K562 (cell line): ENCODE results near the gene LRRC8E. TPM values are rescaled to one million over a fixed set of nuclear protein-coding genes. Genes with fewer than 3 reads are reported as not detected.
A peak's percentile ranks its signal among the peaks of the same experiment; 100 is the strongest.

ENCODE experiments used
- CEBPG ChIP-seq, 3 experiments: fragments of 200-800 bp in 1 of 3; sonication (Bioruptor generic) in 1 of 3; sonication (generic) in 1 of 3; formaldehyde crosslinking in 1 of 3; IDR thresholded peaks in 2 of 3; conservative IDR thresholded peaks in 1 of 3; 2 replicates each; pipeline versions ENCODE4 v1.6.1 to v1.8.0; 2016 to 2022; ENCODE audit warnings: missing compliant biosample characterization in 2 of 3, missing genetic modification characterization in 2 of 3, mild to moderate bottlenecking in 1 of 3, missing genetic modification reagents in 1 of 3
- HNRNPL ChIP-seq: fragments of 200-400 bp; formaldehyde crosslinking; IDR thresholded peaks from 2 replicates; pipeline ENCODE4 v1.6.1; 2017; ENCODE audit warnings: low read depth, mild to moderate bottlenecking, low read length
- L3MBTL2 ChIP-seq: fragments of 450-650 bp; IDR thresholded peaks from 2 replicates; pipeline ENCODE4 v1.6.1; 2016; ENCODE audit warnings: mild to moderate bottlenecking, moderate library complexity
- POLR2G ChIP-seq: fragments of 200-400 bp; formaldehyde crosslinking; IDR thresholded peaks from 2 replicates; pipeline ENCODE4 v1.6.1; 2017; ENCODE audit warnings: low read depth, mild to moderate bottlenecking, antibody characterized with exemption, low read length, moderate library complexity
- SPI1 ChIP-seq: IDR thresholded peaks from 2 replicates; pipeline ENCODE4 v1.6.1; 2011; ENCODE audit warnings: low read depth, low read length, control low read depth, borderline replicate concordance
- TAF1 ChIP-seq: IDR thresholded peaks from 2 replicates; pipeline ENCODE4 v1.6.1; 2011; ENCODE audit warnings: mild to moderate bottlenecking, low read length, moderate library complexity; ENCODE audit not compliant: insufficient read depth, control insufficient read depth, severe bottlenecking; ENCODE audit errors: extremely low read depth
- TBL1XR1 ChIP-seq, 2 experiments: IDR thresholded peaks; 2 replicates each; pipeline ENCODE4 v1.6.1; 2012; ENCODE audit warnings: improper control_type of control experiment in 2 of 2, low read length in 2 of 2, mild to moderate bottlenecking in 1 of 2
- XRCC3 ChIP-seq: fragments of 450-650 bp; IDR thresholded peaks from 2 replicates; pipeline ENCODE4 v1.6.1; 2017; ENCODE audit warnings: mild to moderate bottlenecking, moderate library complexity
- ZNF24 ChIP-seq: fragments of 450-650 bp; IDR thresholded peaks from 2 replicates; pipeline ENCODE4 v1.6.1; 2016
- ZNF76 ChIP-seq: fragments of 250-450 bp; sonication (Bioruptor Pico); IDR thresholded peaks from 2 replicates; pipeline ENCODE4 v1.4.0; 2020; ENCODE audit warnings: mild to moderate bottlenecking, moderate library complexity, borderline replicate concordance
- ZSCAN32 ChIP-seq: fragments of 450-650 bp; formaldehyde crosslinking; IDR thresholded peaks from 2 replicates; pipeline ENCODE4 v1.4.0; 2020; ENCODE audit warnings: mild to moderate bottlenecking, moderate library complexity
- polyA plus RNA-seq, 8 experiments: library from polyadenylated mRNA; depleted of rRNA in 4 of 8; stranded (reverse) in 5 of 8; unstranded in 3 of 8; fragments of >200 nt; fragmentation: Nextera tagmentation in 2 of 8; fragmentation: Illumina TruSeq in 1 of 8; extraction: Ambion mirVana in 2 of 8; extraction: Trizol in 1 of 8; gene quantifications; 2 replicates each; pipeline versions ENCODE4 v1.2.1 to v1.2.3, GENCODE V29; 2011 to 2014; ENCODE audit warnings: inconsistent platforms in 1 of 8, missing spikeins in 1 of 8
- total RNA-seq, 7 experiments: library from RNA; depleted of rRNA in 6 of 7; stranded (reverse); fragments of >200 nt in 6 of 7; fragmentation: Illumina TruSeq in 2 of 7; extraction: Trizol in 2 of 7; gene quantifications; 2 replicates each; pipeline versions ENCODE4 v1.2.1 to v1.2.3, GENCODE V29; 2011 to 2021; ENCODE audit warnings: low replicate concordance in 1 of 7
- TF ChIP-seq, protein P1 (sequence below): sonication (generic); formaldehyde crosslinking; IDR thresholded peaks from 2 replicates; pipeline ENCODE4 v1.9.0; 2022; ENCODE audit warnings: mild to moderate bottlenecking, missing genetic modification reagents
- TF ChIP-seq, protein P2 (sequence below): fragments of 250-450 bp; sonication (Bioruptor Pico); IDR thresholded peaks from 2 replicates; pipeline ENCODE4 v1.8.0; 2022; ENCODE audit warnings: moderate library complexity, mild to moderate bottlenecking, inconsistent platforms
- TF ChIP-seq, protein P3 (sequence below): fragments of 250-450 bp; sonication (Bioruptor Pico); IDR thresholded peaks from 2 replicates; pipeline ENCODE4 v1.9.0; 2021; ENCODE audit warnings: mild to moderate bottlenecking, inconsistent platforms
- TF ChIP-seq, protein P4 (sequence below): fragments of 250-450 bp; sonication (Bioruptor Pico); IDR thresholded peaks from 2 replicates; pipeline ENCODE4 v1.5.1; 2021; ENCODE audit warnings: mild to moderate bottlenecking
- TF ChIP-seq, protein P5 (sequence below): fragments of 250-450 bp; sonication (Bioruptor Pico); IDR thresholded peaks from 2 replicates; pipeline ENCODE4 v1.9.0; 2021; ENCODE audit warnings: mild to moderate bottlenecking

LRRC8E gene
- total and polyA plus RNA-seq, 9 of the 15 experiments (the other 6 are each of a cell fraction or from before 2014, with no cell fraction given) = 0.08 to 5.7 (median 3.5) TPM; not detected in 1

DNA sequence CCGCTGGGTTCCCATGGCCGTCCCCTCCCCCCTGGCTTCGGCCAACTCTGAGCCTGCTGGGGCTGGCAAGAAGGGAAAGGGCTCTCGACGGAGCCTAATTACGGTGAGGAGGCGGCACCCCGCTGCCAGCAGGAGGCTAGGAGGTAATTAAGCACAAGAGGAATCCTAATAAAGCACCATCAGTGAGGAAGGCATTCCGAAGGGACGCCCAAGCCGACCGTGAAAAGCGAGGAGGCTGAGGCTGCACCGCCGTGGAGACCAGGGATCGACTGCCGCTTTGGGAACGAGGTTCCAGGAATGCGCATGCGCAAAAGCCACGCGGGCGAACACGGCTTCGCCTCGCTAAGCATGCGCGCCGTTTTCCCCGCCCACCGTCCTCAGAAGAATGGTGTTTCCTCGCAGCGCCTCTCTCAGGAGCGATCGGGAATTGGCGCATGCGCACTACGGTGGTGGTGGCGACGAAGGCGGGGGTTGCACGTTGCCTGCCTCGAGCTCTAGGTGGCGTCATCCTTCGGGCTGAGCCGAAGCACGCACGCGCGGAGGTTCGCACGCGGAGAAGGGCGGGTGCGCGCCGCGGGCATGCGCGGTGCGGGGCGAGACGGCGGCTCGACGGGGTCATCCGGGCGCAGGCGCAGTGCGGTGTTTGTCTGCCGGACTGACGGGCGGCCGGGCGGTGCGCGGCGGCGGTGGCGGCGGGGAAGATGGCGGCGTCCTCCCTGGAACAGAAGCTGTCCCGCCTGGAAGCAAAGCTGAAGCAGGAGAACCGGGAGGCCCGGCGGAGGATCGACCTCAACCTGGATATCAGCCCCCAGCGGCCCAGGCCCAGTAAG is 15.1 kb downstream of the LRRC8E start, which contains the start of gene MAP2K7 (continued):
- no peak for TF ChIP-seq HNRNPL
- TF ChIP-seq, protein P1, sequence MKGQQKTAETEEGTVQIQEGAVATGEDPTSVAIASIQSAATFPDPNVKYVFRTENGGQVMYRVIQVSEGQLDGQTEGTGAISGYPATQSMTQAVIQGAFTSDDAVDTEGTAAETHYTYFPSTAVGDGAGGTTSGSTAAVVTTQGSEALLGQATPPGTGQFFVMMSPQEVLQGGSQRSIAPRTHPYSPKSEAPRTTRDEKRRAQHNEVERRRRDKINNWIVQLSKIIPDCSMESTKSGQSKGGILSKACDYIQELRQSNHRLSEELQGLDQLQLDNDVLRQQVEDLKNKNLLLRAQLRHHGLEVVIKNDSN = peak; percentile 62; the same call in 1 of the 2 replicates
- TF ChIP-seq XRCC3 = no peak
- TF ChIP-seq, protein P2, sequence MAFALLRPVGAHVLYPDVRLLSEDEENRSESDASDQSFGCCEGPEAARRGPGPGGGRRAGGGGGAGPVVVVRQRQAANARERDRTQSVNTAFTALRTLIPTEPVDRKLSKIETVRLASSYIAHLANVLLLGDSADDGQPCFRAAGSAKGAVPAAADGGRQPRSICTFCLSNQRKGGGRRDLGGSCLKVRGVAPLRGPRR (CRISPR knock-in tag) = no peak
- TF ChIP-seq TBL1XR1 (IDR thresholded peaks at IDR 0.05; ENCODE audit: low read length in 2 of 2) = 0 out of 4 replicates have a peak, but pooled peaks of 1 of the 2 experiments have one; percentile 12
- TF ChIP-seq TAF1 = peak; percentile 79
- no peak for TF ChIP-seq SPI1
- TF ChIP-seq, protein P3, sequence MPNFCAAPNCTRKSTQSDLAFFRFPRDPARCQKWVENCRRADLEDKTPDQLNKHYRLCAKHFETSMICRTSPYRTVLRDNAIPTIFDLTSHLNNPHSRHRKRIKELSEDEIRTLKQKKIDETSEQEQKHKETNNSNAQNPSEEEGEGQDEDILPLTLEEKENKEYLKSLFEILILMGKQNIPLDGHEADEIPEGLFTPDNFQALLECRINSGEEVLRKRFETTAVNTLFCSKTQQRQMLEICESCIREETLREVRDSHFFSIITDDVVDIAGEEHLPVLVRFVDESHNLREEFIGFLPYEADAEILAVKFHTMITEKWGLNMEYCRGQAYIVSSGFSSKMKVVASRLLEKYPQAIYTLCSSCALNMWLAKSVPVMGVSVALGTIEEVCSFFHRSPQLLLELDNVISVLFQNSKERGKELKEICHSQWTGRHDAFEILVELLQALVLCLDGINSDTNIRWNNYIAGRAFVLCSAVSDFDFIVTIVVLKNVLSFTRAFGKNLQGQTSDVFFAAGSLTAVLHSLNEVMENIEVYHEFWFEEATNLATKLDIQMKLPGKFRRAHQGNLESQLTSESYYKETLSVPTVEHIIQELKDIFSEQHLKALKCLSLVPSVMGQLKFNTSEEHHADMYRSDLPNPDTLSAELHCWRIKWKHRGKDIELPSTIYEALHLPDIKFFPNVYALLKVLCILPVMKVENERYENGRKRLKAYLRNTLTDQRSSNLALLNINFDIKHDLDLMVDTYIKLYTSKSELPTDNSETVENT (CRISPR knock-in tag) = peak; percentile 27; the same call in 1 of the 2 replicates
- no peak for TF ChIP-seq ZNF24
- no peak for TF ChIP-seq ZSCAN32 (CRISPR knock-in tag)
- TF ChIP-seq, protein P4, sequence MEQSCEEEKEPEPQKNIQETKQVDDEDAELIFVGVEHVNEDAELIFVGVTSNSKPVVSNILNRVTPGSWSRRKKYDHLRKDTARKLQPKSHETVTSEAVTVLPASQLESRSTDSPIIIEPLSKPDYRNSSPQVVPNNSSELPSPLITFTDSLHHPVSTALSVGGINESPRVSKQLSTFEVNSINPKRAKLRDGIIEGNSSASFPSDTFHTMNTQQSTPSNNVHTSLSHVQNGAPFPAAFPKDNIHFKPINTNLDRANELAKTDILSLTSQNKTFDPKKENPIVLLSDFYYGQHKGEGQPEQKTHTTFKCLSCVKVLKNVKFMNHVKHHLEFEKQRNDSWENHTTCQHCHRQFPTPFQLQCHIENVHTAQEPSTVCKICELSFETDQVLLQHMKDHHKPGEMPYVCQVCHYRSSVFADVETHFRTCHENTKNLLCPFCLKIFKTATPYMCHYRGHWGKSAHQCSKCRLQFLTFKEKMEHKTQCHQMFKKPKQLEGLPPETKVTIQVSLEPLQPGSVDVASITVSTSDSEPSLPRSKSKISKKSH = no peak
- TF ChIP-seq CEBPG (CRISPR knock-in tag; IDR thresholded peaks at IDR 0.05) = peak; percentile 95
- no peak for TF ChIP-seq CEBPG (tag; conservative IDR thresholded peaks at IDR 0.05 in 1 of 2, IDR thresholded peaks at IDR 0.05 in 1 of 2)
- no peak for TF ChIP-seq ZNF76
- peak; percentile 98 for TF ChIP-seq L3MBTL2
- TF ChIP-seq, protein P5, sequence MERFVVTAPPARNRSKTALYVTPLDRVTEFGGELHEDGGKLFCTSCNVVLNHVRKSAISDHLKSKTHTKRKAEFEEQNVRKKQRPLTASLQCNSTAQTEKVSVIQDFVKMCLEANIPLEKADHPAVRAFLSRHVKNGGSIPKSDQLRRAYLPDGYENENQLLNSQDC = no peak
- peak; percentile 93 for TF ChIP-seq POLR2G
